Measurements from ENCODE around the gene SHH.

- TF ChIP-seq, protein P1, sequence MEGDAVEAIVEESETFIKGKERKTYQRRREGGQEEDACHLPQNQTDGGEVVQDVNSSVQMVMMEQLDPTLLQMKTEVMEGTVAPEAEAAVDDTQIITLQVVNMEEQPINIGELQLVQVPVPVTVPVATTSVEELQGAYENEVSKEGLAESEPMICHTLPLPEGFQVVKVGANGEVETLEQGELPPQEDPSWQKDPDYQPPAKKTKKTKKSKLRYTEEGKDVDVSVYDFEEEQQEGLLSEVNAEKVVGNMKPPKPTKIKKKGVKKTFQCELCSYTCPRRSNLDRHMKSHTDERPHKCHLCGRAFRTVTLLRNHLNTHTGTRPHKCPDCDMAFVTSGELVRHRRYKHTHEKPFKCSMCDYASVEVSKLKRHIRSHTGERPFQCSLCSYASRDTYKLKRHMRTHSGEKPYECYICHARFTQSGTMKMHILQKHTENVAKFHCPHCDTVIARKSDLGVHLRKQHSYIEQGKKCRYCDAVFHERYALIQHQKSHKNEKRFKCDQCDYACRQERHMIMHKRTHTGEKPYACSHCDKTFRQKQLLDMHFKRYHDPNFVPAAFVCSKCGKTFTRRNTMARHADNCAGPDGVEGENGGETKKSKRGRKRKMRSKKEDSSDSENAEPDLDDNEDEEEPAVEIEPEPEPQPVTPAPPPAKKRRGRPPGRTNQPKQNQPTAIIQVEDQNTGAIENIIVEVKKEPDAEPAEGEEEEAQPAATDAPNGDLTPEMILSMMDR (conservative IDR thresholded peaks at IDR 0.05; ENCODE audit: low read length): no peak
- TF ChIP-seq EZH2phosphoT487 (IDR thresholded peaks at IDR 0.05; ENCODE audit: borderline replicate concordance): no peak
These were observed 8.6 kb downstream of the SHH start for GRCh38 chr7:155803418-155804376.

Data from Loucy (cell line).